Adipocyte (in vitro differentiated cells): ENCODE data around the gene CFAP91.

ENCODE experiments used
- DNase-seq: peaks from one replicate; pipeline ENCODE4 v3.0.0-alpha.2; 2015; ENCODE audit warnings: low read depth
- H3K27me3 ChIP-seq: replicated peaks from 2 replicates; pipeline ENCODE4 v1.7.0; 2013; ENCODE audit warnings: mild to moderate bottlenecking, low read length, moderate library complexity; ENCODE audit not compliant: control insufficient read depth, insufficient read depth
- H3K36me3 ChIP-seq: 2 replicates; pipeline ENCODE4 v1.7.0; 2013; ENCODE audit warnings: low read length, mild to moderate bottlenecking, moderate library complexity; ENCODE audit not compliant: control insufficient read depth, insufficient read depth, severe bottlenecking
- H3K4me1 ChIP-seq: 2 replicates; pipeline ENCODE4 v1.7.0; 2013; ENCODE audit warnings: mild to moderate bottlenecking, low read length, moderate library complexity; ENCODE audit not compliant: control insufficient read depth, insufficient read depth
- H3K4me3 ChIP-seq: 2 replicates; pipeline ENCODE4 v1.7.0; 2013; ENCODE audit warnings: mild to moderate bottlenecking, low read length, moderate library complexity
- H3K9ac ChIP-seq: 2 replicates; pipeline ENCODE4 v1.7.0; 2013; ENCODE audit warnings: mild to moderate bottlenecking, low read length, moderate library complexity
- H3K9me3 ChIP-seq: 2 replicates; pipeline ENCODE4 v1.7.0; 2013; ENCODE audit warnings: mild to moderate bottlenecking, low read length, moderate library complexity; ENCODE audit not compliant: control insufficient read depth

CFAP91 gene

DNA sequence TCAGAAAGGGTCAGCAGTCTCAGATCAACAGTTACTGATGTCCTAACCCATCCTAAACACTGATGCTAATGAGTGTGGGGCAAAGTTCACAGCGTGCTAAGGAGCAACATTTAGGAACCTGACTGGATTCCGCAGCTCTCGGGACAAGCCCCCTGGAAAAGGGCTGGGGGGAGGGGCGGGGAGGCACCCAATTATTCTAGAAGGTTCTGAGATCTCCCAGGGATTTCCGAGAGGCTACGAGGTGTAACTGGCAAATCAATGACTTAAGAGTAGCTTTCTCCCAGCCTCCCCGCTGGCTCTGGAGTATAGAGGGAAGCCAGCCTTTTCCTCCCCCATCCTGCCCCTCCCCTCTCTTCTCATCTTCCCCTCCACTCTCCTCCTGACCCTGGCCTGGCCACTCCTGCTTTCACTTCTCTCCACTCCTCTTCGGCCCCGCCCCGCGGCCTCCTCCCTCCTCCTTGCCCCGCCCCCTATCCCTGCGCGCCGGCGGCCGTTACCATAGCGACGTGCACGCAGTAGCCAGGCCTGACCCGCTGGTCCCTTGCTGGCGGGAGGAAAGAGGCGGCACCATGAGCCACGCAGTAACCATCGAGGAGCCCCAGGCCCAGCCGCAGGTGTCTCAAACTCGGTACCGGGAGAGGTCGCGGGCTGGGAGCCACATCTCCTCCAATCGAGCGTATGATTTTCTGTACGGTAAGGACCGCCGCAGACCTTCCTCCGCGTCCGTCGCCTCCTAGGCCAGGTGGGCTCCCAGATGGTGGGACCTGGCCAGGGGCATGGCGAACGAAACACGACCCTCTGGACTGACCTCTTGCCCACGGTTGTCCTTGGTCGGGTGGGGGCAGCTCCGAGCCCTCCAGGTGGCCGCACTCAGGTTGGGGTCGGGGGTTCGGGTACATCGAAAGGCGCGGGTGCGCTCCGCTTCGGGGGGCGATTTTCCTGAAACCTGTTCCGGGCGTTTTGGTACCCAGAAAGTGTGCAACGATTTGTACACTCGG is at the start of gene CFAP91:
Gene CFAP91, plus strand, starts transcription at position 493 of the 998 bp plus-strand sequence. Its CDS starts 77 bp downstream, at position 570.
- DNase-seq: peak; percentile 97
- Histone ChIP-seq H3K9me3 (no peaks in the 10 kb centered on the region), H3K4me3 (peak within 1 kb of the TSS; percentile 86), H3K4me1 (peaks cover 13% of the 10 kb centered on the region), H3K27me3 (no peaks in the 10 kb centered on the region), H3K36me3 (no peaks in the 10 kb centered on the region), H3K9ac (peak within 1 kb of the TSS; percentile 70)

DNA sequence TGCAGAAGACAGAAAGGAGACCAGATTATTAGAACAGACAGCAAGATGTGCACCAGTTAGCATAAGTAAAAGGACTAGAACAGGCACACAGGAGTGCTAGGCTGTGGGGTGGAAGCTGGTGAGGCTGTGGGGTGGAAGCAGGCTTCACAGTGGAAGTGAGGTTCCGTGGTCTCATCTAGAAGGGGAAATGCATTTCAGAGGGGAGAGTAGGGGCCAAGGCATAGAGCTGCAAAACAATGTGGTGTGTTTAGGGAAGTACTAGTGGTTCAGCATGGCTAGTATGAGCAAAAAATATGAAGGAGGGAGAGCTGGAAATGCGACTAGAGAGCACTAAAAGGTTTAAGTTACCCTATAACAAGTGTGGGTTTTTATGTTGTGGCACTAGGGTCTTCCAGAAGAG is 48.9 kb upstream of the CFAP91 start:
- DNase-seq: no peak
- Histone ChIP-seq H3K9ac (no peak overlapping the region), H3K4me1 (peaks cover 6% of the 10 kb centered on the region), H3K27me3 (no peaks in the 10 kb centered on the region), H3K4me3 (no peak overlapping the region), H3K36me3 (no peaks in the 10 kb centered on the region), H3K9me3 (no peaks in the 10 kb centered on the region)

DNA sequence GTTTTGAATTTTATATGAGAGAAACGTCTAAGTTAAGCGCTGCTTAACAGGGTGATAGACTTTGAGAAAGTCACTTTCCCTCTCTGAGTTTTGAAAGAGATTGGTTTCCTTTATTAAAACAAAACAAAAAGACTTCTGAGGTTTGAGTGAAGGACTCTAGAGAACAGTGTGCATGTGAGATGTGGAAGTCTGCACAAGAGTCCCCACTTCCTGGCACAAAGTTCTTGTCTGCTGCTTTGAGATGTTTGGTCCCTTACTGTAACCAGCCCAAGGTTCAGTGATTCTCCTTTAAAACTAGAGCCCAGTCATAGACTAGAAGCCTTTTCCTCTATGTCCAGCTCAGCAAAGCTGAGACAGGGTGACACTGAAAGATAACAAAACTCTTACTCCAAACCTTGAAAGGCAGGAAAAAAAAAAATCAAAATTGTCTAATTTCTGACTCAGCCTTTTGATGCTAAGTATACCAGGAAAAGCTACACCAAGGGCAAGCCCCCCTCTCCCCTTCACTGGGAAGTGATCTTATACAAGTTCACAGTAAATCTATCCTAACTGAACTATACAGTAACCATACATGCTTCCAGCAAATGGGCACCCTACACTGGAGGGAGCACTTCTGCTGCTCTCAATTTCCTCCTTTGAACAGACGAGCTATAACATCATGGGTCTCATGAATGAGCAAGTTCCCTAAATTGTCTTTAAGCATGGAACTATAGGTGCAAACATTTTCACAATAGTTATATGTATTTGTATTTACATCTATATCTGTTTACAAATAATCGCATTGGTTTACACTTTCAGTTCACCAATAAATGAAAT is 44.7 kb upstream of the CFAP91 start:
- H3K36me3 ChIP-seq: no peaks in the 10 kb centered on the region
- no peak overlapping the region for H3K9ac ChIP-seq
- no peaks in the 10 kb centered on the region for H3K9me3 ChIP-seq
- peaks cover 13% of the 10 kb centered on the region for H3K4me1 ChIP-seq
- DNase-seq: no peak
- H3K27me3 ChIP-seq: no peaks in the 10 kb centered on the region
- no peak overlapping the region for H3K4me3 ChIP-seq

DNA sequence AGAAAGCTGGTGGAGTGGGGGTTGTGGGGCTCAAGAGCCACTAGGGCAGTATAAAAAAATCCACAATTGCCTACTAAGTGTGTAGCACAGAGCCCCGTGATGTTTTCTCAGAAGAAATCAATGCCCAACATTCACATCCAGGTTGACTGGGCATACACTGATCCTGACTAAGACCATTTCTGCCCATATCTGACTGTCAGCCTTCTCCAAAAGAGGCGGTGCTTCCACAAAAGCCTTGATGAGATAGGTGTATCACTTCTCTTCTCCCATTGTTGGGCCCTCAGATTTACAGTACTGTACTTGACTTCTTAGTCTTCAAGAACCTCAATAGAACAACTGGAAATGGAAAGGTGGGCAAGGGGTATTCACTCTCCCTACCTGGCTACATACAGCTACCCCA is 43.8 kb upstream of the CFAP91 start:
- Histone ChIP-seq H3K9me3 (no peaks in the 10 kb centered on the region), H3K9ac (no peak overlapping the region), H3K4me1 (peaks cover 22% of the 10 kb centered on the region), H3K27me3 (no peaks in the 10 kb centered on the region), H3K4me3 (no peak overlapping the region), H3K36me3 (no peaks in the 10 kb centered on the region)
- no peak for DNase-seq

DNA sequence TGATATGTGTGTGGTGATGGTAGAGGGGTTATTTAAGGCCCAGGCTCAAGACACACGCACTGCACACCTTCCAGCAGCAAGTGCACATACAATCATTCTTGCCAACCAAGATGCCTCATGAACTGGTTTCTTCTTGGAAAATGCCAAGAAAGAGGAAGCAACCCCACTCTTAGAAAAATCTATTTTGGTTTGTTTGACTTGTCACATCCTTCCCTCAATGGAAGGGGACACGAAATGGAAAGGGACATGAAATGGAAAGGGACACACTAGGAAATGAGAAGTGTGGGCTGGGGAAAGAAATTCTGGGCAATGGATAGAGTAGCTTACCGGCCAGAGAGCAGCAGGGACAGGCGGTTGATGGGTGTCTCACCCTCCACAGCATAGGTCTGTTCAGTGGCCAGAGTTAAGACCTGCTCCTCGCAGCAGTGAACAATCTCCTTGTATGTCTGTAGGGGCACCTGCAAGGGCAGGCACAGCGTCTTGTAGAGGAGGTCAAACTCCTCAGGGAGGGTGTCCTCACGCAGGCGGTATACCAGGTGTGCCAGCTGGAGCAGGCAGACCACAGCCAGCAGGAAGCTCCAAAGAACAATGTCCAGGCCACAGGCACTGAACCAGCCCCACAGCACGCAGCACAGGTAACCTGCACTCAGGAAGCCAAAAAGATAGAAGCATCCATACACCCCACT is 43.1 kb upstream of the CFAP91 start:
- Histone ChIP-seq H3K9me3 (no peaks in the 10 kb centered on the region), H3K27me3 (no peaks in the 10 kb centered on the region), H3K9ac (no peak overlapping the region), H3K4me3 (no peak overlapping the region), H3K36me3 (no peaks in the 10 kb centered on the region), H3K4me1 (peaks cover 28% of the 10 kb centered on the region)
- DNase-seq: no peak

DNA sequence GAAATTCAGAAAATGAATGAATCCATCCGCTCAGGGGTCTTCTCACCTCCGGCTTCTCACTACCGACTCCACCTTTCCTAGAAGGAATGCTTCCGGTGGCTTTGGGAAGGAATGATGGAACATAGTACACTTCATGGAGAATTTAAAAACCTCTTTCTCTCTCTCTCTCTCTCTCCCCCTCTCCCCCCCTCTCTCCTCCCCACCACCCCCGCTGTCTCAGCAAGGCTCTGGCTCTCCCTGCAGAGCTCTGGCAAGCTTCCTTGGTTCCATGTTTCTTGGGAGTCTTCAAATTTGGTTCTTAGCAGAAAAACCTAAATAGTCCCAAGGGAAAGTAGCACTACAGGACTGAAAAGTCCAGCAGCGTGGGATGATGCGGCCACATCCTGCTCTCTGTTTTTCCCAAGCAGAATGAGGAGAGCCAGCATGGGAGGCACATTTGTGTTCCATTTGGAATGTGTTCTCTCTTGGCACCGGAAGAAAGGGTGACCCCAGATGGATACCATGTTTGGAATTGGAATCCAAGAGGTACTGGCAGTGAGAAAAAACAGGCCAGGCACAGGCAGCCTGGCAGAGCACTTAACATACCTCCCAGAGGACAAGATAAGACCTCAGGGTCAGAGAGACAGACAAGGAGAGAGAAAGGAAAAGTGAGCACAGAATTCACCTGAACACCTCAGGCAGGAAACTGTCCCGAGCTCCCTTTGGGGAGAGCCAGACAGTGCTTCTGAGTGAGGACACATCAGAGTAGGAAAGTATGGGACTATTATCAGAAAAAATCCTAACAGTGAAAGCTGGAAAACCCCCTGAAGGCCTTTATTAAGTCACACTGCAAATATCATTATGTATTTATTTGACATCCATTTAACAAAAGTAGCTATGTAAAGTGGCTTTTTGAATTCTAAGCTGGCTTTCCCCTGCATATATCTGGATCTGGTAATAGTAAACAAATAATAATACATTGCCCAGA is 42.1 kb upstream of the CFAP91 start, which contains the start of gene POPDC2:
Gene POPDC2, minus strand, starts transcription at position 116 of the 967 bp plus-strand sequence. CDS start 166 bp downstream, outside the sequence.
- no peaks in the 10 kb centered on the region for H3K9me3 ChIP-seq
- H3K9ac ChIP-seq: no peak within 1 kb of the TSS
- no peak within 1 kb of the TSS for H3K4me3 ChIP-seq
- H3K27me3 ChIP-seq: no peaks in the 10 kb centered on the region
- H3K36me3 ChIP-seq: no peaks in the 10 kb centered on the region
- H3K4me1 ChIP-seq: peaks cover 28% of the 10 kb centered on the region
- DNase-seq: no peak

DNA sequence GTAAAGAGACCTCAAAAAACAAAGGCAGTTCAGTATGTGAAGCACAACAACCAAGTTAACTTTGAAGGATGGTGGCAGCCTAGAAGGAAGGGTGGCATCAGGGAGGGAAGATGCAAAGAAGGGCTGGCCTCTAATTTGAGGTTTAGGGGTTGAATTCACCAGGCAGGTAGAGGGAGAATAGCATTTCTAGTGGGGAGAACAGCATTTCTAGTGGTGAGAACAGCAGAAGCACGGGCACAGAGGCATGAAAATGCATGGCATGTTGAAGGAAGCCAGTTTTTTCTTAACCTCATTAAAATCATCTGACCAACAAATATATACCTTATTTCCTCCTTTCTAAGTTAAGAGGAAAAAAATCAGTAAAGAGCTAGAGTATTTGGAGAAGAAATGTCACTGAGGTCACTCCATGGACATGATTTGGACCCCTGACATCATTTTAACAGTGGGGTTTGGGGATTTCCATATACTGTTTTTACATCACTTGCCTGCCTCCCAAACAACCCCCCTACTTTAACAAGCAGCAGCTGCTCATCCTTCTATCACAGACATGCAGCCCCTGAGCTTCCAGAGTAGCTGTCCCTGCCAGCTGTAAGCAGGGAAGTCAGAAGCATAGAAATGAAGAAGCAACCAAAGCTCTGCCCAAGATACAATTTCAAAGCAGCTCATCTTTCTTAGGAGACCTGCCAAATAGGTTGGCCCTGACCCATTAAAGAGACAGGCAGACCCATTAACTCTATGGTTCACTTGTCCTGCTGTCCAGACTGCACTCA is 40.0 kb upstream of the CFAP91 start:
- Histone ChIP-seq H3K9ac (peak overlapping the region; percentile 31), H3K9me3 (no peaks in the 10 kb centered on the region), H3K36me3 (peaks cover 4% of the 10 kb centered on the region), H3K4me3 (no peak overlapping the region), H3K27me3 (no peaks in the 10 kb centered on the region), H3K4me1 (peaks cover 28% of the 10 kb centered on the region)
- DNase-seq: no peak

DNA sequence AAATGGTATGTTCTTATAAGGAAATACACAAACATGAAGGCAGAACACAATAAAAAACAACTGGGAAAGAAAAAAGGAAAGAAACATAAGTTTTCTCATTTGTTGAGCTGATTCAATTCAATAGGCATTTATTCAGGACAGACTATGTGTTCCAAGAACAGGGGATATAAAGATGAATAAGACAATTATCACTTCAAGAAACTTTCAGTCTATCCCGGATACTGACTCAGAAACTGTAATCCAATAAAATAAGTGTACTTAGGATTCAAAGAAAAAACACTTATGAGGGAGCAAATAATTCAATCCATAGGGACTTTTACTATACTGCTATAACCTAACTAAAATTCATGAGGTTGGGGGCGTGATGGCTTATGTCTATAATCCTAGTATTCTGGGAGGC is 38.9 kb upstream of the CFAP91 start:
- H3K27me3 ChIP-seq: no peaks in the 10 kb centered on the region
- DNase-seq: no peak
- peaks cover 28% of the 10 kb centered on the region for H3K4me1 ChIP-seq
- H3K4me3 ChIP-seq: no peak overlapping the region
- peak overlapping the region; percentile 39 for H3K9ac ChIP-seq
- no peaks in the 10 kb centered on the region for H3K9me3 ChIP-seq
- peaks cover 12% of the 10 kb centered on the region for H3K36me3 ChIP-seq

DNA sequence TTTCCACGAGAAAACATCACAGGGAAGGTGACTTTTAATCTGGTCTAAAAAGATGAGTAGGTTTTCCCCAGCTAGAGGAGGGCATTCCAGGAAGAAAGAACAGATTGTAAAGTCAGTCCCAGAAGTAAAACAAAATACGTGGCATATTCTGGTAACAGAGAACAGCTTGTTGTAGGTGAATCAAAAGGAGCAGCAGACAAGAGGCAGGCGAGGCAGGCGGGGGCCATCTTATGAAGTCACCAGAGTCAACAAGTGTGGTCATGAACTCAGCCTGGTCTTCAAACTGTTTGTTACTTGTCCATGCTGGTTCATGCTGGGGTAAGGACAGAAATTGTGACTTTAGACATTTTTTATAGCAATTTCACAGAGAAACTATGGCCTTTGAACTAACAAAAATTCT is 38.5 kb upstream of the CFAP91 start:
- Histone ChIP-seq H3K9ac (peak overlapping the region; percentile 39), H3K27me3 (no peaks in the 10 kb centered on the region), H3K9me3 (no peaks in the 10 kb centered on the region), H3K4me3 (no peak overlapping the region), H3K4me1 (peaks cover 29% of the 10 kb centered on the region), H3K36me3 (peaks cover 14% of the 10 kb centered on the region)
- DNase-seq: no peak
